Sigmoid colon (tissue), 7 donors: ENCODE measurements around the gene EIF4A3. TPM values are rescaled to one million over a fixed set of nuclear protein-coding genes. Genes with fewer than 3 reads are reported as not detected.

ENCODE experiments used
- DNase-seq: peaks from one replicate; pipeline ENCODE4 v3.0.0-alpha.2; 2019
- H3K27ac ChIP-seq, 4 donors: fragments of 200-600 bp; sonication (generic); one replicate each; pipeline ENCODE4 v1.5.1; 2016 to 2019; ENCODE audit warnings: mild to moderate bottlenecking in 1 of 4
- H3K27me3 ChIP-seq, 3 donors: fragments of 200-600 bp; sonication (generic); one replicate each; pipeline ENCODE4 v1.5.1; 2019; ENCODE audit warnings: mild to moderate bottlenecking in 1 of 3
- H3K36me3 ChIP-seq, 4 donors: fragments of 200-600 bp; sonication (generic); one replicate each; pipeline ENCODE4 v1.5.1; 2016 to 2019
- H3K4me1 ChIP-seq, 4 donors: fragments of 200-600 bp; sonication (generic); one replicate each; pipeline ENCODE4 v1.5.1; 2017 to 2019
- H3K4me3 ChIP-seq, 4 donors: fragments of 200-600 bp; sonication (generic); one replicate each; pipeline ENCODE4 v1.5.1; 2017 to 2019; ENCODE audit warnings: mild to moderate bottlenecking in 2 of 4, moderate library complexity in 1 of 4
- H3K9me3 ChIP-seq, 4 donors: fragments of 200-600 bp in 3 of 4; sonication (generic) in 3 of 4; one replicate each; pipeline versions ENCODE4 v1.5.1 to v1.6.1; 2013 to 2019
- CTCF ChIP-seq, 4 experiments: fragments of 450-650 bp in 3 of 4; fragments of 200-600 bp in 1 of 4; IDR thresholded peaks; one replicate each; pipeline ENCODE4 v1.5.1; 2016 to 2019; ENCODE audit warnings: antibody characterized with exemption in 4 of 4, mild to moderate bottlenecking in 3 of 4, moderate library complexity in 2 of 4
- EP300 ChIP-seq, 4 donors: sonication (generic); formaldehyde crosslinking; IDR thresholded peaks; one replicate each; pipeline ENCODE4 v1.6.1; 2017; ENCODE audit warnings: antibody characterized with exemption in 4 of 4
- POLR2A ChIP-seq, 2 donors: fragments of 450-650 bp; IDR thresholded peaks; one replicate each; pipeline ENCODE4 v1.6.1; 2016; ENCODE audit warnings: antibody characterized with exemption in 2 of 2, mild to moderate bottlenecking in 2 of 2, moderate library complexity in 2 of 2
- POLR2AphosphoS5 ChIP-seq, 4 donors: sonication (generic); formaldehyde crosslinking; IDR thresholded peaks; one replicate each; pipeline ENCODE4 v1.6.1; 2017; ENCODE audit warnings: antibody characterized with exemption in 4 of 4
- whole genome bisulfite sequencing, 2 donors: extraction: QIAGEN DNeasy Blood & Tissue Kit; methylation state at CpG; one replicate each; pipeline ENCODE4 v1.1.7; 2013; 5-methylcytosine and 5-hydroxymethylcytosine counted together
- intact Hi-C: fragments of 100-400 bp; cut with DNase I; formaldehyde crosslinking; loops from one replicate; pipeline ENCODE4 v1.15.1; 2023
- polyA plus RNA-seq, 3 donors: library from polyadenylated mRNA; stranded (reverse); fragments of 200-250 nt; gene quantifications; one replicate each; pipeline ENCODE4 v1.2.3, GENCODE V29; 2013
- total RNA-seq, 4 donors: library from RNA; depleted of rRNA; stranded (reverse); fragments of >200 nt; gene quantifications; one replicate each; pipeline ENCODE4 v1.1.0, GENCODE V29; 2016
- donor health status: healthy with polysubstance abuse.
- donor health status: Bipolar disorder and iron deficiency.
- donor health status: healthy.

The EIF4A3 gene
- total and polyA plus RNA-seq, 7 donors = 26.6 to 97.1 (median 45.1) TPM

- no peaks in the 10 kb centered on the region for H3K4me1 ChIP-seq
- intact Hi-C loops = no loop called here
- no peaks in the 10 kb centered on the region for H3K27me3 ChIP-seq
- no peaks in the 10 kb centered on the region for H3K36me3 ChIP-seq
- TF ChIP-seq POLR2A (IDR thresholded peaks at IDR 0.05) (no peak), CTCF (IDR thresholded peaks at IDR 0.05) (no peak), POLR2AphosphoS5 (IDR thresholded peaks at IDR 0.05) (no peak), EP300 (IDR thresholded peaks at IDR 0.05) (no peak)
- no peak overlapping the region for H3K4me3 ChIP-seq
- H3K9me3 ChIP-seq = no peaks in the 10 kb centered on the region
- no peak overlapping the region for H3K27ac ChIP-seq
- WGBS, 2 donors = 77 to 87% methylated on average over 11 of the region's 11 CpGs
- DNase-seq = no peak
Observed at GRCh38 chr17:80176757-80177156, 29.8 kb upstream of the EIF4A3 start.

- Histone ChIP-seq H3K27me3 (no peaks in the 10 kb centered on the region), H3K36me3 (no peaks in the 10 kb centered on the region), H3K4me3 (no peak overlapping the region), H3K27ac (no peak overlapping the region), H3K4me1 (no peaks in the 10 kb centered on the region), H3K9me3 (no peaks in the 10 kb centered on the region)
- no peak for DNase-seq
- 94 to 95% methylated on average over 6 of the region's 6 CpGs for WGBS, 2 donors
- TF ChIP-seq POLR2AphosphoS5 (IDR thresholded peaks at IDR 0.05) (no peak), POLR2A (IDR thresholded peaks at IDR 0.05) (no peak), CTCF (IDR thresholded peaks at IDR 0.05) (no peak), EP300 (IDR thresholded peaks at IDR 0.05) (no peak)
- intact Hi-C loops = no loop called here
Observed at GRCh38 chr17:80173916-80174315, 27.0 kb upstream of the EIF4A3 start.

GRCh38 chr17:80173126-80173525 is 26.2 kb upstream of the EIF4A3 start:
- TF ChIP-seq EP300 (IDR thresholded peaks at IDR 0.05) (no peak), CTCF (IDR thresholded peaks at IDR 0.05) (no peak), POLR2AphosphoS5 (IDR thresholded peaks at IDR 0.05) (no peak), POLR2A (IDR thresholded peaks at IDR 0.05) (no peak)
- WGBS, 2 donors = 77 to 92% methylated on average over 12 of the region's 12 CpGs
- Histone ChIP-seq H3K4me1 (no peaks in the 10 kb centered on the region), H3K9me3 (no peaks in the 10 kb centered on the region), H3K36me3 (no peaks in the 10 kb centered on the region), H3K4me3 (no peak overlapping the region), H3K27me3 (no peaks in the 10 kb centered on the region), H3K27ac (no peak overlapping the region)
- no peak for DNase-seq
- intact Hi-C loops = no loop called here

GRCh38 chr17:80171681-80172080 is 24.8 kb upstream of the EIF4A3 start:
- no peaks in the 10 kb centered on the region for H3K36me3 ChIP-seq
- TF ChIP-seq CTCF (IDR thresholded peaks at IDR 0.05) (no peak), POLR2A (IDR thresholded peaks at IDR 0.05) (no peak), EP300 (IDR thresholded peaks at IDR 0.05) (no peak), POLR2AphosphoS5 (IDR thresholded peaks at IDR 0.05) (no peak)
- intact Hi-C loops = no loop called here
- no peak overlapping the region for H3K4me3 ChIP-seq
- no peak overlapping the region for H3K27ac ChIP-seq
- no peak for DNase-seq
- 86 to 91% methylated on average over 7 of the region's 7 CpGs for WGBS, 2 donors
- H3K27me3 ChIP-seq = no peaks in the 10 kb centered on the region
- no peaks in the 10 kb centered on the region for H3K9me3 ChIP-seq
- no peaks in the 10 kb centered on the region for H3K4me1 ChIP-seq

GRCh38 chr17:80169784-80170500 is 23.0 kb upstream of the EIF4A3 start, which contains the start of gene CARD14:
Gene CARD14, plus strand, starts transcription at chr17:80170030. Its CDS starts 11,409 bp downstream, at chr17:80181439.
- Histone ChIP-seq H3K4me3 (no peak within 1 kb of the TSS), H3K36me3 (no peaks in the 10 kb centered on the region), H3K4me1 (no peaks in the 10 kb centered on the region), H3K27me3 (peaks cover 0 to 3% (median 0%) of the 10 kb centered on the region in 3 donors), H3K9me3 (no peaks in the 10 kb centered on the region), H3K27ac (no peak within 1 kb of the TSS)
- TF ChIP-seq EP300 (IDR thresholded peaks at IDR 0.05) (no peak), POLR2A (IDR thresholded peaks at IDR 0.05) (no peak), POLR2AphosphoS5 (IDR thresholded peaks at IDR 0.05) (no peak), CTCF (IDR thresholded peaks at IDR 0.05) (no peak)
- DNase-seq = no peak
- intact Hi-C loops = no loop called here
- 40 to 64% methylated on average over 19 of the region's 19 CpGs for WGBS, 2 donors
